HFFc6 (cell line): ENCODE data around the gene CALU. TPM values are rescaled to one million over a fixed set of nuclear protein-coding genes. Genes with fewer than 3 reads are reported as not detected.

ENCODE experiments used
- DNase-seq: peaks from one replicate; pipeline ENCODE4 v3.0.0-alpha.2; 2018
- H3K27ac Mint-ChIP-seq: 2 replicates; pipeline ENCODE4 v1.8.0; 2020; ENCODE audit warnings: mild to moderate bottlenecking, mixed read lengths
- H3K27me3 Mint-ChIP-seq: 2 replicates; pipeline ENCODE4 v1.8.0; 2021; ENCODE audit warnings: mild to moderate bottlenecking, moderate library complexity, mixed read lengths; ENCODE audit not compliant: insufficient read depth
- H3K36me3 Mint-ChIP-seq: 2 replicates; pipeline ENCODE4 v1.8.0; 2021; ENCODE audit warnings: low read depth, mixed read lengths
- H3K4me1 Mint-ChIP-seq: 2 replicates; pipeline ENCODE4 v1.8.0; 2020; ENCODE audit warnings: low read depth, mixed read lengths
- H3K4me3 Mint-ChIP-seq: 2 replicates; pipeline ENCODE4 v1.8.0; 2020; ENCODE audit warnings: mild to moderate bottlenecking, moderate library complexity, mixed read lengths
- H3K9me3 Mint-ChIP-seq: 2 replicates; pipeline ENCODE4 v1.8.0; 2020; ENCODE audit warnings: mild to moderate bottlenecking, mixed read lengths
- CTCF ChIP-seq: fragments of 200-600 bp; sonication (generic); IDR thresholded peaks from 2 replicates; pipeline ENCODE4 v1.5.0; 2021; ENCODE audit warnings: antibody characterized with exemption, mild to moderate bottlenecking
- total RNA-seq, 6 experiments: library from RNA; stranded (reverse); fragmentation: NEBNext Ultra II Directional; extraction: Animal tissue kit (Norgen Biotek cat#: 25700); gene quantifications; 2 replicates in 1 of 6; 3 replicates in 5 of 6; pipeline ENCODE4 v1.2.3, GENCODE V29; 2021

The CALU gene
- total RNA-seq, 6 experiments from 2014 or later = 821 to 941 (median 887) TPM

- Mint-ChIP-seq H3K36me3 (peaks cover 4% of the 10 kb centered on the region; the same call in 1 of the 2 replicates), H3K27me3 (peaks cover 12% of the 10 kb centered on the region), H3K9me3 (peaks cover 5% of the 10 kb centered on the region; the same call in 1 of the 2 replicates), H3K27ac (peak overlapping the region; percentile 15; the same call in 1 of the 2 replicates), H3K4me1 (peaks cover 27% of the 10 kb centered on the region), H3K4me3 (peak overlapping the region; percentile 44; the same call in 1 of the 2 replicates)
- DNase-seq = peak; percentile 68
- no peak for TF ChIP-seq CTCF
These were observed 44.1 kb downstream of the CALU start for GRCh38 chr7:128783143-128783861.

GRCh38 chr7:128785738-128786137 is 46.6 kb downstream of the CALU start:
- no peak overlapping the region for H3K4me3 Mint-ChIP-seq
- no peaks in the 10 kb centered on the region for H3K36me3 Mint-ChIP-seq
- no peaks in the 10 kb centered on the region for H3K9me3 Mint-ChIP-seq
- no peak for TF ChIP-seq CTCF
- no peak for DNase-seq
- H3K27me3 Mint-ChIP-seq = peaks cover 20% of the 10 kb centered on the region
- no peak overlapping the region for H3K27ac Mint-ChIP-seq
- peaks cover 24% of the 10 kb centered on the region for H3K4me1 Mint-ChIP-seq

GRCh38 chr7:128788446-128789412 is 49.6 kb downstream of the CALU start:
- Mint-ChIP-seq H3K9me3 (no peaks in the 10 kb centered on the region), H3K36me3 (no peaks in the 10 kb centered on the region), H3K4me1 (peaks cover 10% of the 10 kb centered on the region), H3K4me3 (no peak overlapping the region), H3K27me3 (peaks cover 13% of the 10 kb centered on the region), H3K27ac (no peak overlapping the region)
- DNase-seq = no peak
- TF ChIP-seq CTCF = no peak

GRCh38 chr7:128790315-128791041 is 51.3 kb downstream of the CALU start:
- no peak overlapping the region for H3K27ac Mint-ChIP-seq
- peaks cover 9% of the 10 kb centered on the region; the same call in 1 of the 2 replicates for H3K36me3 Mint-ChIP-seq
- no peak for TF ChIP-seq CTCF
- H3K27me3 Mint-ChIP-seq = peaks cover 13% of the 10 kb centered on the region
- DNase-seq = no peak
- H3K4me1 Mint-ChIP-seq = peaks cover 16% of the 10 kb centered on the region
- H3K4me3 Mint-ChIP-seq = peak overlapping the region; percentile 83
- H3K9me3 Mint-ChIP-seq = no peaks in the 10 kb centered on the region
